Measurements from ENCODE around the gene ZFP36L1. TPM values are rescaled to one million over a fixed set of nuclear protein-coding genes. Genes with fewer than 3 reads are reported as not detected.
A peak's percentile ranks its signal among the peaks of the same experiment; 100 is the strongest.

The ZFP36L1 gene
- total RNA-seq, 4 donors from 2014 or later, result 298 to 1,137 (median 494) TPM

DNA sequence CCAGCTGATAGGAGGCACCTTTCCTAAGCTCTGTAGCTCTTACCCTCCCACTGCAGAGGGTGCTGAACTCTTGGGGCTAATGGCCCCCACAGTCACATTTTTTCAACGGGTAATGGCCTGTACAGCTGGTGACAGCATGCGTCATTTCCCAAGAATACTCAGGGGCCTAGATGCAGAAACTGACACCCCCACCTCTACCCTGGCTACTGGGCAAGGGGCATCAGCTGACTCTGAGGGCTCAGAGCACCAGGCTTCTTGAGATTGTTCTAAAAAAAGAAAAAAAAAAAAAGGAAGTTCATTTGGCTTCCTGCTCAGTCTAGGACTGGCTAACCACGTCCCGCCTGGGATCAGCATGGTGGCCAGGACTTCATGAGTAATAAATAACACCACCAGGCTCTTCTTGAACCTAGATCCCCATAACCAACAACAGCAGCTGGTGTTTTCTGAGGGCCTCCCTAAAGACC is 35.2 kb downstream of the ZFP36L1 start:
- H3K4me3 ChIP-seq, result no peak overlapping the region
- peaks cover 0 to 28% (median 9%) of the 10 kb centered on the region in 4 donors for H3K4me1 ChIP-seq
- 48 to 49% methylated on average over 4 of the region's 4 CpGs for WGBS, 2 donors
- no peaks in the 10 kb centered on the region for H3K9me3 ChIP-seq
- DNase-seq (ENCODE audit: low spot score in 2 of 2), result peak in 1 of 2 donors; percentile 42
- H3K27me3 ChIP-seq, result no peaks in the 10 kb centered on the region
- no peaks in the 10 kb centered on the region for H3K36me3 ChIP-seq
- peak overlapping the region in 1 of 4 donors; percentile 39 for H3K27ac ChIP-seq
- TF ChIP-seq EP300 (IDR thresholded peaks at IDR 0.05) (peak; percentile 48 to 52), POLR2A (IDR thresholded peaks at IDR 0.05) (no peak)
- TF ChIP-seq, protein P1, sequence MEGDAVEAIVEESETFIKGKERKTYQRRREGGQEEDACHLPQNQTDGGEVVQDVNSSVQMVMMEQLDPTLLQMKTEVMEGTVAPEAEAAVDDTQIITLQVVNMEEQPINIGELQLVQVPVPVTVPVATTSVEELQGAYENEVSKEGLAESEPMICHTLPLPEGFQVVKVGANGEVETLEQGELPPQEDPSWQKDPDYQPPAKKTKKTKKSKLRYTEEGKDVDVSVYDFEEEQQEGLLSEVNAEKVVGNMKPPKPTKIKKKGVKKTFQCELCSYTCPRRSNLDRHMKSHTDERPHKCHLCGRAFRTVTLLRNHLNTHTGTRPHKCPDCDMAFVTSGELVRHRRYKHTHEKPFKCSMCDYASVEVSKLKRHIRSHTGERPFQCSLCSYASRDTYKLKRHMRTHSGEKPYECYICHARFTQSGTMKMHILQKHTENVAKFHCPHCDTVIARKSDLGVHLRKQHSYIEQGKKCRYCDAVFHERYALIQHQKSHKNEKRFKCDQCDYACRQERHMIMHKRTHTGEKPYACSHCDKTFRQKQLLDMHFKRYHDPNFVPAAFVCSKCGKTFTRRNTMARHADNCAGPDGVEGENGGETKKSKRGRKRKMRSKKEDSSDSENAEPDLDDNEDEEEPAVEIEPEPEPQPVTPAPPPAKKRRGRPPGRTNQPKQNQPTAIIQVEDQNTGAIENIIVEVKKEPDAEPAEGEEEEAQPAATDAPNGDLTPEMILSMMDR (IDR thresholded peaks at IDR 0.05), result no peak

DNA sequence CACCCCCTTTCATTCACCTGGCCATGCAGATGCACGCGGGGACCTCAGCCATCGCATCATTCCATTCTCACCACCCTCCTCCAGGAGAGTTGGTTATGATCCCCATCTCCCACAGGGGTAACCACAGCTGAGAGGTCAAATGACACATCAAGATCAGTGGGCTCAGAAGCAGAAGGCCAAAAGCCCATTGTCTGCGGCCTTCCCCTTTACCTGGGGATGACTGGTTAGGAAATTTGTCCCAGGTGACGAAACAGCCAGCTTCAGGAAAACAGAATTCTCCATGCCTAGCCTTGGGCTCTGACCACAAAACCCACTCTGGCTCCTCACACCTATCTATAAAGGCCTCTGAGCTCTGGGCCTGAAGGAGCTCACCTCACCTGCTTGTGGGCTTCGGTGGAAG is 36.1 kb downstream of the ZFP36L1 start:
- TF ChIP-seq, protein P1 (IDR thresholded peaks at IDR 0.05), result no peak
- TF ChIP-seq EP300 (IDR thresholded peaks at IDR 0.05) (no peak), POLR2A (IDR thresholded peaks at IDR 0.05) (no peak)
- Histone ChIP-seq H3K27ac (peak overlapping the region in 1 of 4 donors; percentile 39), H3K4me3 (no peak overlapping the region), H3K27me3 (no peaks in the 10 kb centered on the region), H3K4me1 (peaks cover 0 to 28% (median 7%) of the 10 kb centered on the region in 4 donors), H3K36me3 (no peaks in the 10 kb centered on the region), H3K9me3 (no peaks in the 10 kb centered on the region)
- WGBS, 2 donors, result 95 to 96% methylated on average over 6 of the region's 6 CpGs
- no peak for DNase-seq (ENCODE audit: low spot score in 2 of 2)

DNA sequence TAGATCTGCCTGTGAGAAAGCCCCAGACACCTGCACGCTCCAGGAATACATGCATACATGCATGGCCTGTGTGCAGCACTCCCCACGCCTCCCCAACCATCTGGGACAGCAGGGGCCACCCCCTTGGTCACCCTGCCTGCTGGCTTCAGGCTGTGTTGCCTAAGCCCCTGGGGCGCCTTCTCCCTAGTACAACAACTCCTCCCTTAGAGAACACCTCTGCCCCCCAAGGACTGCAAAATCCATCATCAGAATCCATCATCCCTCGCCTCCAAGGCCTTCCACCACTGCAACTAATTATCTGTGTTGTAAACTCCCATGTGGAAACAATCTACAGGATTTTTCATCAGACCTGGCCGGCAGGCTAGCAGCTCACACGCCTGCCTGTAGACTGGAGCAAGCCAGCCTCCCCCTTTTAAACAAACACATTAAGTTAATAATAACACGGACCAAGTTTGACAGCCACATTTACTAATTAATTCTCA is 36.8 kb downstream of the ZFP36L1 start:
- Histone ChIP-seq H3K27ac (no peak overlapping the region), H3K4me3 (no peak overlapping the region), H3K9me3 (no peaks in the 10 kb centered on the region), H3K27me3 (no peaks in the 10 kb centered on the region), H3K36me3 (no peaks in the 10 kb centered on the region), H3K4me1 (peaks cover 0 to 28% (median 7%) of the 10 kb centered on the region in 4 donors)
- TF ChIP-seq EP300 (IDR thresholded peaks at IDR 0.05) (no peak), POLR2A (IDR thresholded peaks at IDR 0.05) (no peak)
- TF ChIP-seq, protein P1 (IDR thresholded peaks at IDR 0.05), result no peak
- DNase-seq (ENCODE audit: low spot score in 2 of 2), result no peak
- WGBS, 2 donors, result 68 to 85% methylated on average over 5 to 7 of the region's 7 CpGs

DNA sequence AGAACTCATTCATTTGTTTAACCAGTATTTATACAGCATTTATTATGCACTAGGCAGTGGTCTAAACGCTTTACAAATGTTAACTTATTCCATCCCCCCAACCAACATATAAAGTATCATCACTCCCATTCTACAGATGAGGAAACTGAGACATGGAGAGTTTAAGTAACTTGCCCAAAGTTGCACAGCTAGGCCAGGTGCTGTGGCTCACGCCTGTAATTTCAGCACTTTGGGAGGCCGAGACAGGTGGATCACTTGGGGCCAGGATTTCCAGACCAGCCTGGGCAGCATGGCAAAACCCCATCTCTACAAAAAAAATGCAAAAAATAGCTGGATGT is 37.9 kb downstream of the ZFP36L1 start:
- no peaks in the 10 kb centered on the region for H3K9me3 ChIP-seq
- TF ChIP-seq, protein P1 (IDR thresholded peaks at IDR 0.05), result no peak
- TF ChIP-seq EP300 (IDR thresholded peaks at IDR 0.05) (no peak), POLR2A (IDR thresholded peaks at IDR 0.05) (no peak)
- H3K36me3 ChIP-seq, result no peaks in the 10 kb centered on the region
- H3K27me3 ChIP-seq, result no peaks in the 10 kb centered on the region
- no peak for DNase-seq (ENCODE audit: low spot score in 2 of 2)
- WGBS, 2 donors, result 97% methylated on average over 3 of the region's 3 CpGs
- peaks cover 0 to 28% (median 7%) of the 10 kb centered on the region in 4 donors for H3K4me1 ChIP-seq
- no peak overlapping the region for H3K4me3 ChIP-seq
- H3K27ac ChIP-seq, result no peak overlapping the region

DNA sequence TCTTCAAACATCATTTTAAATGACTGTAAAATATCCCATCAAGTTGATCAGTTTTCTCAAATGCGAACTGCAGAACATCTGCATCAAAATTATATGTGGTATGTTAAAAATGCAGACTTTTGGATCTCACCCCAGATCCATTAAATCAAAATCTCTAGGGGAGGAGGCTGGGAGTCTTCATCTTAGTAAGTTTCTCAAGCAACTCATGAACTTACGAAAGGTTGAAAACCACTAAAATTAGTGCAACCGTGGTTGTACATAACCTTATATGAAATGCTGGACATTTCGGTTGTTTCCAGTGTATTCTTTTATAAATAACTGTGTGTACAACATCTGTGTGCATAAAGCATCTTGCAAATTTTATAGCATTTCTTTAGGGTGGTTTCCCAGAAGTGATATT is 39.2 kb downstream of the ZFP36L1 start:
- Histone ChIP-seq H3K9me3 (no peaks in the 10 kb centered on the region), H3K4me3 (no peak overlapping the region), H3K27me3 (no peaks in the 10 kb centered on the region), H3K36me3 (no peaks in the 10 kb centered on the region), H3K4me1 (peaks cover 0 to 28% (median 7%) of the 10 kb centered on the region in 4 donors), H3K27ac (no peak overlapping the region)
- WGBS, 2 donors, result 41 to 42% methylated on average over 4 of the region's 4 CpGs
- DNase-seq (ENCODE audit: low spot score in 2 of 2), result no peak
- TF ChIP-seq EP300 (IDR thresholded peaks at IDR 0.05) (no peak), POLR2A (IDR thresholded peaks at IDR 0.05) (no peak)
- TF ChIP-seq, protein P1 (IDR thresholded peaks at IDR 0.05), result no peak
